NB4 (cell line): ENCODE results near the gene HOXC12.

ENCODE experiments used
- DNase-seq: peaks from one replicate; pipeline ENCODE4 v3.0.0; 2010; ENCODE audit warnings: low read depth
- H3K4me3 ChIP-seq: one replicate; pipeline ENCODE4 v1.5.1; 2011; ENCODE audit warnings: mild to moderate bottlenecking, low read depth, low read length, moderate library complexity
- MAX ChIP-seq: IDR thresholded peaks from 2 replicates; pipeline ENCODE4 v1.6.1; 2011; ENCODE audit warnings: low read depth, low read length
- MYC ChIP-seq: IDR thresholded peaks from 2 replicates; pipeline ENCODE4 v1.6.1; 2011; ENCODE audit warnings: low read depth, low read length
- POLR2A ChIP-seq: IDR thresholded peaks from 2 replicates; pipeline ENCODE4 v1.6.1; 2011; ENCODE audit warnings: mild to moderate bottlenecking; ENCODE audit not compliant: insufficient read length; ENCODE audit errors: extremely low read depth
- TF ChIP-seq, protein P1 (sequence below): IDR thresholded peaks from one replicate; pipeline ENCODE4 v1.5.1; 2012; ENCODE audit warnings: low read depth, low read length

HOXC12 gene

DNA sequence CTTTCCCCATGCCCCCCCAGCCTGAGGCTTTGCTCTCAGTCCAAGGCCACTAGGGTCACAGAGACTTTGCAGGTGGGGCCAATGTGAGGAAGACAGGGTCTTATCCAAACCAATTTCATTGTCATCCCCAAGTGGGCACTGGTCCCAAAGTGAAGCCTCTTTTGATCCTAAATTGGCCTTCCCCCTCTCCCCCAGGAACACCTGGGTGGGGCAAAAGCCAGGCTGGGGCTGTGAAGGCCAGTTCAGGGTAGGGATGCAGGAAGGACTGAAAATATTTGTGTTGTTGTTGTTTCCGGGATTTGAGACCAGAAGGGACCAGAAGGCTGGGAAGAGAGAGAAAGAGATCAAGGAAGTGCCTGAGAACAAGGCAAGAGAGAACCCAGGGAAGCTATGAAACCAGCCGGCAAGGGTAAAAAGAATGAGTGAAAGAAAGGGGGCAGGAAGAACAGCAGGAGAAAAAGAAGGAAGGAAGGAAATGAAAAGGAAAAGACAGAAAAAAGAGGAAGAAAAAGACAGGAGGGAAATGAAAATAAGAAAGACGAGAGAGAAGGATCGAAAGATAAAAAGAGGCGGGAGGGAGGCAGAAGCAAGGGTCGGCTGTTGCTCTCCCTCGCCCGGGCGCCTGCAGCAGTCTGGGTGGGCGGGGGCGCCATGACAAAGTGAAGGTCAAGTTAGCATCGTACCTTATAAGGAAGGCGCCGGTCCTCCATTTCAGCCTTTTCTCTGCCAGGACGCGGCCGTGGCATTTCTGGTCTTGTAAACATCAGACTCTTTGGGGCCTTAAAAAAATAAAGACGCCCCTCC lies 10.8 kb downstream of the HOXC12 start:
- no peak for DNase-seq
- TF ChIP-seq MAX (no peak), MYC (no peak), POLR2A (no peak)
- TF ChIP-seq, protein P1, sequence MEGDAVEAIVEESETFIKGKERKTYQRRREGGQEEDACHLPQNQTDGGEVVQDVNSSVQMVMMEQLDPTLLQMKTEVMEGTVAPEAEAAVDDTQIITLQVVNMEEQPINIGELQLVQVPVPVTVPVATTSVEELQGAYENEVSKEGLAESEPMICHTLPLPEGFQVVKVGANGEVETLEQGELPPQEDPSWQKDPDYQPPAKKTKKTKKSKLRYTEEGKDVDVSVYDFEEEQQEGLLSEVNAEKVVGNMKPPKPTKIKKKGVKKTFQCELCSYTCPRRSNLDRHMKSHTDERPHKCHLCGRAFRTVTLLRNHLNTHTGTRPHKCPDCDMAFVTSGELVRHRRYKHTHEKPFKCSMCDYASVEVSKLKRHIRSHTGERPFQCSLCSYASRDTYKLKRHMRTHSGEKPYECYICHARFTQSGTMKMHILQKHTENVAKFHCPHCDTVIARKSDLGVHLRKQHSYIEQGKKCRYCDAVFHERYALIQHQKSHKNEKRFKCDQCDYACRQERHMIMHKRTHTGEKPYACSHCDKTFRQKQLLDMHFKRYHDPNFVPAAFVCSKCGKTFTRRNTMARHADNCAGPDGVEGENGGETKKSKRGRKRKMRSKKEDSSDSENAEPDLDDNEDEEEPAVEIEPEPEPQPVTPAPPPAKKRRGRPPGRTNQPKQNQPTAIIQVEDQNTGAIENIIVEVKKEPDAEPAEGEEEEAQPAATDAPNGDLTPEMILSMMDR = no peak
- H3K4me3 ChIP-seq = no peak overlapping the region

DNA sequence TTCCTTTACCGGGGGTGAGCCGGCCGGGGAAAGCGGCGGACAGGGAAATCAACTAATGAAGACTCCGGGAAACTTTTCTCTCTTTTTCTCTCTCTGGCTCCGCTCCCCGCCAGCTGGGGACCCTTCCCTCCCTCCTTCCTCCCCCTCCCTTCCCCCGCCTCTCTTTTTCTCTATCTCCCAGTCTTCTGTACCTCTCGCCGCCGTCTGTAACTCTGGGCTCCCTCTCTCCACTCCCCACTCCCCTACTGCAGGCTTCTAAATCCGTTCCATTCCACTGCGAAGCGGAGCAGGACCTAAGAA lies 11.3 kb downstream of the HOXC12 start:
- DNase-seq = no peak
- H3K4me3 ChIP-seq = no peak overlapping the region
- TF ChIP-seq MAX = no peak
- TF ChIP-seq POLR2A = no peak
- TF ChIP-seq MYC = no peak
- TF ChIP-seq, protein P1 = no peak

DNA sequence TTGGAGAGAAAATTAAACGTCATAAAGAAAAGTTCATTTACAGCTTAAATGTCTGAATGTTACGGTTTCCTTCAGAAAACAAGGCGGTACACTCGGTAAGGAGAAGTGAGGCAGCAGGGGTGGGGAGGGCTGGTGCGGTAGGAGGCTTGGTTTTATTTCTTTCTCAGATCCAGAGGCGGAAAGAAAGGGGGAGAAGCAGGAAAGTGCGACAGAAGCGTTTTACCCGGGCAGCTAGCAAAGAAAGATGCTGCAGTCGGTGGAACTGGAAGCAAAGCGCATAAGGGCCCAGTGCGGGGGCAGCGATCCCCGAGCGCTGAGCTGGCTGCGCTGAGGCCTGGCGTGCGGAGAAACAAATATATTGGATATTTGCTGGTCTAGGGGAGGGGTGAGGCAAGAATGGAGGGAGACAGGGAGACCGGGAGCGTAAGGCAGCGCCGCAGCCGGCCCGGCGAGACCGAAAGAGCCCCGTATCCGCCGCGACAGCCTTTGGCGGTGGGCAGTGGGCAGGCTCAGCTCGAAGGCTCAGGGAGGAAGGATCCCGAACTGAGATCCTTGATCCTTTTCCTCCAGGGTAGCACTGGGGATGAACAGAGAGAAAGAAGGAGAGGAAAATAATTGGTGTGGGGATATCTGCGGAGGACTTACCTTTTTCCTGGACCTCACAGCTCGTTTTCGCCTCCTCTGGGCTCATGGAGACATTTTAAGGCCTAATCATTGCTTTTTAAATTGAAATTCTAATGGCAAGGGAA lies 11.9 kb downstream of the HOXC12 start:
- DNase-seq = no peak
- TF ChIP-seq MYC (no peak), POLR2A (no peak), MAX (no peak)
- TF ChIP-seq, protein P1 = no peak
- no peak overlapping the region for H3K4me3 ChIP-seq

DNA sequence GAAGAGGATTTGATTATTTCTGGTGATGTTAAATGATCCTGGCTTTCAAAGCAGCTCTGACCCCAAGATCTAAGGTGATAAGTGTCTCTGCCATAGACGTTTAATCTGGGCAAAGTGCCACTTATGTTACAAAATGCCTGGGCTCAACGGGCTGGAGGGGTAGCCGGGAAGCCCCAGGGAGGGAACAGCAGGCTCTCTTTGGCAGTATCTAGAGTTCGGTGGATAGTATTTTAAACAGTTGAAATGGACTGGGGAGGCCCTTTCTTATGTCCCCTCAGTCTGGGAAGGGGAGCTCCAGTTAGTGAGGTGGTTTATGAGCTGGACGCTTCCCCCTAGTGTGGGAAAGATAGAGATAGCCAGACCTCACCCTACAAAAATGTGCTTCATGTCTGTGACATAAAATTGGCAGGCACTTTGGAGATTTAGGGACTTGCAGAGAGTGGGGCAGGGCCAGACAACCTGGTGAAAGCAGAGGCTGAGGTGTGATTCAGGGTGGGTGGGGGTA lies 12.8 kb downstream of the HOXC12 start:
- no peak for TF ChIP-seq MYC
- no peak for DNase-seq
- H3K4me3 ChIP-seq = no peak overlapping the region

DNA sequence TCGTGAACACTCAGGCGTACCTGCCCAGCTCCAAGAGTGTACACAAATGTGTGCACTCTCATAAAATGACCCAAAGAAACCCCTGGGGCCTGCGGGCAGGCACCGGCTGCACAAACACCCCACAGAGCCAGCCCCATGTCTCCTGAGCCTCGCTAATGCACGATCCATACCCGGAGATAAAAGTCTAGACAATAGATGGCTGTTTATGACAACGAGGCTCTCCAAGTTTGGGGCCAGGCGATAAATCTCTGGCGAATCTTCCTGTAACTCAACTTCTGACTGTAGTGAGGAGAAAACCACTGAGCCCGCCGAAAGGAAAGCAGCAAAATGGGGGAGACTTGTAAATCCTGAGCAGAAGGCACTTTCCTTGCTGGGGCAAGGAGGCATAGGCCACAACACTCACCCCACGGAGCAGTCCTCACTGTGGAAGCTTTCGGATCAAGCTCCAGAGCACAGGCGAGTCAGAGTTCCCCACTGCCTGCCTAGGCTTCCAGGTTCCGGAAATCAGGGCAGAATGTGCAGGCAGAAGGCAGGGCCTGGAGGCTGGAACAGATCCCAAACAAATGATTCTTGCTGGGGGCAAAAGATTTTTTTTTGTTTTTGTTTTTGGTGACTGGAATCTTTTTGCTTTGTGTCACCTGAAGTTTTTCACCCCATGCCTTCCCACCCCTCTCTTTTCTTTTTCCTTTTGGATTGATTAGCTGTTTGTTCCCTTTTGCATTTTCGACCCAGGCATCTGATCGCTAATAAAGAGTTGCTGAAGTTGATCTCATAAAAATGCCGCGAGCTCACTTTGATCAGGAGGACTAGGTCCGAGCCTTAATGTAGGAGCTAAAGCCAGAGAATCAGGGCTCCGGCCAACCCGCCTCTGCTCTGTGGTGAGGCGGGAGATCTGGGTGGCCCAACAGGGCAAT lies 13.8 kb downstream of the HOXC12 start:
- DNase-seq = no peak
- TF ChIP-seq MAX (no peak), POLR2A (no peak), MYC (no peak)
- TF ChIP-seq, protein P1 = no peak
- no peak overlapping the region for H3K4me3 ChIP-seq
